Fibroblast of lung (primary cell): ENCODE data around the gene DEPDC1B. TPM values are rescaled to one million over a fixed set of nuclear protein-coding genes. Genes with fewer than 3 reads are reported as not detected.
"Not testable (repeated sequence)": the region's sequence is repeated elsewhere in the genome, so short reads cannot be mapped to it uniquely, and the experiment has no call there.

Experiments used
- DNase-seq, 2 donors: peaks; one replicate each; pipeline versions ENCODE4 v3.0.0 to v3.0.0-alpha.2; 2010; ENCODE audit warnings: low read depth in 2 of 2
- H2AFZ ChIP-seq: 2 replicates; pipeline ENCODE4 v1.5.1; 2012; ENCODE audit warnings: low read length, control low read depth, inconsistent platforms
- H3K27ac ChIP-seq: 2 replicates; pipeline ENCODE4 v1.5.1; 2011; ENCODE audit warnings: low read length, control low read depth; ENCODE audit not compliant: insufficient read depth
- H3K27me3 ChIP-seq: 2 replicates; pipeline ENCODE4 v1.5.1; 2011; ENCODE audit warnings: mild to moderate bottlenecking, low read length; ENCODE audit not compliant: control insufficient read depth, insufficient read depth
- H3K36me3 ChIP-seq: 2 replicates; pipeline ENCODE4 v1.5.1; 2011; ENCODE audit warnings: low read length; ENCODE audit not compliant: control insufficient read depth, insufficient read depth
- H3K4me1 ChIP-seq: 2 replicates; pipeline ENCODE4 v1.5.1; 2011; ENCODE audit warnings: low read length; ENCODE audit not compliant: control insufficient read depth, insufficient read depth; ENCODE audit errors: extremely low read depth
- H3K4me2 ChIP-seq: 2 replicates; pipeline ENCODE4 v1.5.1; 2011; ENCODE audit warnings: low read length, control low read depth; ENCODE audit not compliant: insufficient read depth; ENCODE audit errors: extremely low read depth
- H3K4me3 ChIP-seq, 4 experiments: fragments of 200-600 bp in 1 of 4; sonication (generic) in 1 of 4; replicated peaks in 1 of 4; 2 replicates each; pipeline ENCODE4 v1.5.1; 2011 to 2016; ENCODE audit warnings: low read length in 4 of 4, low read depth in 3 of 4, mild to moderate bottlenecking in 3 of 4, control low read depth in 2 of 4, inconsistent platforms in 1 of 4, mixed read lengths in 1 of 4; ENCODE audit not compliant: insufficient read depth in 1 of 4; ENCODE audit errors: control extremely low read depth in 1 of 4
- H3K79me2 ChIP-seq: 2 replicates; pipeline ENCODE4 v1.5.1; 2012; ENCODE audit warnings: mild to moderate bottlenecking, low read length, inconsistent platforms; ENCODE audit not compliant: control insufficient read depth, insufficient read depth
- H3K9ac ChIP-seq: 2 replicates; pipeline ENCODE4 v1.5.1; 2011; ENCODE audit warnings: mild to moderate bottlenecking, low read length, control low read depth; ENCODE audit not compliant: insufficient read depth
- H3K9me3 ChIP-seq: 2 replicates; pipeline ENCODE4 v1.5.1; 2012; ENCODE audit warnings: low read depth, low read length; ENCODE audit not compliant: control insufficient read depth, insufficient read depth
- H4K20me1 ChIP-seq: 2 replicates; pipeline ENCODE4 v1.5.1; 2011; ENCODE audit warnings: low read length; ENCODE audit not compliant: control insufficient read depth, insufficient read depth; ENCODE audit errors: extremely low read depth
- CTCF ChIP-seq, 2 donors: IDR thresholded peaks in 1 of 2; conservative IDR thresholded peaks in 1 of 2; 1 replicate in 1 of 2; 2 replicates in 1 of 2; pipeline ENCODE4 v1.5.1; 2011 to 2012; ENCODE audit warnings: low read length in 2 of 2, control low read depth in 1 of 2, inconsistent platforms in 1 of 2, low read depth in 1 of 2, mild to moderate bottlenecking in 1 of 2
- EZH2 ChIP-seq: IDR thresholded peaks from 2 replicates; pipeline ENCODE4 v1.5.1; 2012; ENCODE audit warnings: low read length, control low read depth, mild to moderate bottlenecking; ENCODE audit errors: missing control alignments
- polyA plus RNA-seq, 2 donors: library from polyadenylated mRNA; depleted of rRNA in 1 of 2; stranded (reverse) in 1 of 2; unstranded in 1 of 2; fragments of >200 nt; gene quantifications; 2 replicates each; pipeline ENCODE4 v1.2.1, GENCODE V29; 2011 to 2012; ENCODE audit warnings: missing spikeins in 1 of 2
- total RNA-seq: library from RNA; depleted of rRNA; stranded (reverse); fragments of >200 nt; gene quantifications from 2 replicates; pipeline ENCODE4 v1.2.1, GENCODE V29; 2014

The DEPDC1B gene
- total and polyA plus RNA-seq, 2 donors (not counting 1 experiment from before 2014, with no cell fraction given): 2.5 to 3.2 TPM

- Histone ChIP-seq H3K36me3 (no peaks in the 10 kb centered on the region), H3K27ac (no peak overlapping the region), H4K20me1 (no peaks in the 10 kb centered on the region), H3K9me3 (no peaks in the 10 kb centered on the region), H3K4me2 (no peak overlapping the region), H3K27me3 (no peaks in the 10 kb centered on the region), H3K9ac (no peak overlapping the region), H3K4me1 (no peaks in the 10 kb centered on the region), H3K79me2 (no peaks in the 10 kb centered on the region), H3K4me3 (no peak overlapping the region), H2AFZ (no peak overlapping the region)
- TF ChIP-seq CTCF (conservative IDR thresholded peaks at IDR 0.05 in 1 of 2, IDR thresholded peaks at IDR 0.05 in 1 of 2; ENCODE audit: low read depth in 1 of 2, low read length in 2 of 2) (no peak), EZH2 (no peak)
- no peak for DNase-seq
Measured at GRCh38 chr5:60722416-60722815, 22.4 kb upstream of the DEPDC1B start.

- Histone ChIP-seq H3K36me3 (no peaks in the 10 kb centered on the region), H3K4me1 (no peaks in the 10 kb centered on the region), H3K4me3 (no peak overlapping the region), H4K20me1 (no peaks in the 10 kb centered on the region), H3K79me2 (no peaks in the 10 kb centered on the region), H3K27me3 (no peaks in the 10 kb centered on the region), H2AFZ (no peak overlapping the region), H3K27ac (no peak overlapping the region), H3K9me3 (no peaks in the 10 kb centered on the region), H3K4me2 (no peak overlapping the region), H3K9ac (no peak overlapping the region)
- no peak for TF ChIP-seq EZH2
- TF ChIP-seq CTCF (conservative IDR thresholded peaks at IDR 0.05 in 1 of 2, IDR thresholded peaks at IDR 0.05 in 1 of 2; ENCODE audit: low read depth in 1 of 2, low read length in 2 of 2): no peak
- no peak for DNase-seq
Measured at GRCh38 chr5:60719329-60719728, 19.4 kb upstream of the DEPDC1B start.

- Histone ChIP-seq H3K79me2 (no peaks in the 10 kb centered on the region), H2AFZ (no peak overlapping the region), H3K4me1 (no peaks in the 10 kb centered on the region), H3K27ac (no peak overlapping the region), H3K36me3 (no peaks in the 10 kb centered on the region), H3K27me3 (no peaks in the 10 kb centered on the region), H4K20me1 (no peaks in the 10 kb centered on the region), H3K4me2 (no peak overlapping the region), H3K9me3 (no peaks in the 10 kb centered on the region), H3K9ac (no peak overlapping the region), H3K4me3 (no peak overlapping the region)
- TF ChIP-seq CTCF (conservative IDR thresholded peaks at IDR 0.05 in 1 of 2, IDR thresholded peaks at IDR 0.05 in 1 of 2; ENCODE audit: low read depth in 1 of 2, low read length in 2 of 2) (no peak), EZH2 (no peak)
- DNase-seq: no peak
Measured at GRCh38 chr5:60718166-60718892, 18.4 kb upstream of the DEPDC1B start.

GRCh38 chr5:60715201-60715928, 15.4 kb upstream of the DEPDC1B start:
- not testable (repeated sequence) for H3K4me2 ChIP-seq, H2AFZ ChIP-seq, H4K20me1 ChIP-seq, H3K9me3 ChIP-seq, H3K27me3 ChIP-seq, H3K27ac ChIP-seq, H3K4me3 ChIP-seq, DNase-seq, H3K4me1 ChIP-seq, H3K9ac ChIP-seq, H3K79me2 ChIP-seq, H3K36me3 ChIP-seq
